WTC11 (cell line): Measurements from ENCODE around the gene PLEKHG5.
"Not testable (repeated sequence)": the region's sequence is repeated elsewhere in the genome, so short reads cannot be mapped to it uniquely, and the experiment has no call there.

Source experiments
- CREB1 ChIP-seq: sonication (generic); formaldehyde crosslinking; IDR thresholded peaks from 2 replicates; pipeline ENCODE4 v1.8.0; 2023; ENCODE audit warnings: mild to moderate bottlenecking, missing genetic modification reagents
- NFYB ChIP-seq: sonication (generic); formaldehyde crosslinking; conservative IDR thresholded peaks from 2 replicates; pipeline ENCODE4 v1.8.0; 2022; ENCODE audit warnings: low read depth, missing genetic modification reagents
- TF ChIP-seq, protein P1 (sequence below): fragments of 200-600 bp; IDR thresholded peaks from 2 replicates; pipeline ENCODE4 v1.8.0; 2022; ENCODE audit warnings: antibody characterized with exemption
- TF ChIP-seq, protein P2 (sequence below): sonication (generic); formaldehyde crosslinking; conservative IDR thresholded peaks from 2 replicates; pipeline ENCODE4 v1.8.1; 2022; ENCODE audit warnings: mild to moderate bottlenecking, missing genetic modification reagents

DNA sequence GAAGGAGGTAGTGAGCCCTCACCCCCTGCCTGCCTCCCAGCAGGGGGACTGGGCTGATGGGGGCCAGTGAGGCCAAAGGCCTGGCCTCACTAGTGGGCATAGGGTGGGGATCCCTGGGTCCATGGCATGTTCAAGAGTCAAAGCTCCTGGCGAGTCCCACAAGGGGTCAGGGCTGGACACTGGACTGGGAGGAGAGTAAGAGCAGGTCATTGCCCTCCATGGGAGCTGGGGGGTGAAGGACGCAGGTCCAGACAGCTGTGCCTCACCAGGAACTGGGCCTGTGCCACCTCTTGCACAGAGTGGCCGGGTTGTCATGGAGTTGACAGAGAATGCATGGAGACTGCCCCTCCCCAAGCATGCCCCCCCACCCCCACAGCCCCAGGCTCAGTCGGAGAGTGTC, 45.5 kb downstream of the PLEKHG5 start:
- not testable (repeated sequence) for TF ChIP-seq NFYB; CREB1 (CRISPR knock-in tag)
- TF ChIP-seq, protein P1, sequence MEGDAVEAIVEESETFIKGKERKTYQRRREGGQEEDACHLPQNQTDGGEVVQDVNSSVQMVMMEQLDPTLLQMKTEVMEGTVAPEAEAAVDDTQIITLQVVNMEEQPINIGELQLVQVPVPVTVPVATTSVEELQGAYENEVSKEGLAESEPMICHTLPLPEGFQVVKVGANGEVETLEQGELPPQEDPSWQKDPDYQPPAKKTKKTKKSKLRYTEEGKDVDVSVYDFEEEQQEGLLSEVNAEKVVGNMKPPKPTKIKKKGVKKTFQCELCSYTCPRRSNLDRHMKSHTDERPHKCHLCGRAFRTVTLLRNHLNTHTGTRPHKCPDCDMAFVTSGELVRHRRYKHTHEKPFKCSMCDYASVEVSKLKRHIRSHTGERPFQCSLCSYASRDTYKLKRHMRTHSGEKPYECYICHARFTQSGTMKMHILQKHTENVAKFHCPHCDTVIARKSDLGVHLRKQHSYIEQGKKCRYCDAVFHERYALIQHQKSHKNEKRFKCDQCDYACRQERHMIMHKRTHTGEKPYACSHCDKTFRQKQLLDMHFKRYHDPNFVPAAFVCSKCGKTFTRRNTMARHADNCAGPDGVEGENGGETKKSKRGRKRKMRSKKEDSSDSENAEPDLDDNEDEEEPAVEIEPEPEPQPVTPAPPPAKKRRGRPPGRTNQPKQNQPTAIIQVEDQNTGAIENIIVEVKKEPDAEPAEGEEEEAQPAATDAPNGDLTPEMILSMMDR: not testable (repeated sequence)
- TF ChIP-seq, protein P2, sequence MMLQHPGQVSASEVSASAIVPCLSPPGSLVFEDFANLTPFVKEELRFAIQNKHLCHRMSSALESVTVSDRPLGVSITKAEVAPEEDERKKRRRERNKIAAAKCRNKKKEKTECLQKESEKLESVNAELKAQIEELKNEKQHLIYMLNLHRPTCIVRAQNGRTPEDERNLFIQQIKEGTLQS (CRISPR knock-in tag): not testable (repeated sequence)
